ENCODE data around the gene CARD9. TPM values are rescaled to one million over a fixed set of nuclear protein-coding genes. Genes with fewer than 3 reads are reported as not detected.

The CARD9 gene
- total RNA-seq, 2 donors from 2014 or later = 0.35 to 1.5 TPM

- no peak overlapping the region for H3K27ac Mint-ChIP-seq
- Histone ChIP-seq H3K27me3 (ENCODE audit: control insufficient read depth, insufficient read depth, low read length, poor library complexity, severe bottlenecking) (no peaks in the 10 kb centered on the region), H3K9ac (ENCODE audit: extremely low read depth, low read length, poor library complexity, severe bottlenecking) (no peak overlapping the region), H3K27ac (ENCODE audit: low read depth, low read length) (no peak overlapping the region), H3K9me3 (ENCODE audit: control insufficient read depth, low read length) (no peaks in the 10 kb centered on the region), H3K4me1 (ENCODE audit: control insufficient read depth, insufficient read depth, low read length) (peaks cover 6% of the 10 kb centered on the region), H3K4me3 (ENCODE audit: low read length) (no peak overlapping the region), H3K36me3 (ENCODE audit: control insufficient read depth, insufficient read depth, low read length) (peaks cover 72% of the 10 kb centered on the region)
- WGBS, 2 experiments (ENCODE audit: insufficient coverage in 1 of 2, insufficient read length in 1 of 2) = 92 to 94% methylated on average over 4 of the region's 4 CpGs
- H3K4me1 Mint-ChIP-seq = peaks cover 7% of the 10 kb centered on the region
- DNase-seq = no peak
- no peak for TF ChIP-seq CTCF (conservative IDR thresholded peaks at IDR 0.05)
- peaks cover 43% of the 10 kb centered on the region for H3K36me3 Mint-ChIP-seq (ENCODE audit: low read depth)
- no peaks in the 10 kb centered on the region for H3K9me3 Mint-ChIP-seq
- H3K27me3 Mint-ChIP-seq (ENCODE audit: insufficient read depth) = no peaks in the 10 kb centered on the region
- H3K4me3 Mint-ChIP-seq = no peak overlapping the region
These were observed 22.7 kb upstream of the CARD9 start for GRCh38 chr9:136396219-136396515.

- H3K9me3 Mint-ChIP-seq = no peaks in the 10 kb centered on the region
- Histone ChIP-seq H3K4me1 (ENCODE audit: control insufficient read depth, insufficient read depth, low read length) (peaks cover 6% of the 10 kb centered on the region), H3K4me3 (ENCODE audit: low read length) (no peak overlapping the region), H3K27me3 (ENCODE audit: control insufficient read depth, insufficient read depth, low read length, poor library complexity, severe bottlenecking) (no peaks in the 10 kb centered on the region), H3K9me3 (ENCODE audit: control insufficient read depth, low read length) (no peaks in the 10 kb centered on the region), H3K9ac (ENCODE audit: extremely low read depth, low read length, poor library complexity, severe bottlenecking) (no peak overlapping the region), H3K27ac (ENCODE audit: low read depth, low read length) (no peak overlapping the region), H3K36me3 (ENCODE audit: control insufficient read depth, insufficient read depth, low read length) (peaks cover 75% of the 10 kb centered on the region)
- peaks cover 7% of the 10 kb centered on the region for H3K4me1 Mint-ChIP-seq
- peaks cover 44% of the 10 kb centered on the region for H3K36me3 Mint-ChIP-seq (ENCODE audit: low read depth)
- no peak overlapping the region for H3K27ac Mint-ChIP-seq
- H3K4me3 Mint-ChIP-seq = no peak overlapping the region
- H3K27me3 Mint-ChIP-seq (ENCODE audit: insufficient read depth) = no peaks in the 10 kb centered on the region
- no peak for DNase-seq
- 92 to 97% methylated on average over 13 to 26 of the region's 26 CpGs for whole genome bisulfite sequencing, 2 experiments (ENCODE audit: insufficient coverage in 1 of 2, insufficient read length in 1 of 2)
- no peak for TF ChIP-seq CTCF (conservative IDR thresholded peaks at IDR 0.05)
These were observed 22.1 kb upstream of the CARD9 start for GRCh38 chr9:136395345-136396218.

- Mint-ChIP-seq H3K9me3 (no peaks in the 10 kb centered on the region), H3K4me1 (peaks cover 7% of the 10 kb centered on the region), H3K36me3 (ENCODE audit: low read depth) (peaks cover 47% of the 10 kb centered on the region), H3K27me3 (ENCODE audit: insufficient read depth) (no peaks in the 10 kb centered on the region), H3K27ac (no peak overlapping the region), H3K4me3 (no peak overlapping the region)
- Histone ChIP-seq H3K9me3 (ENCODE audit: control insufficient read depth, low read length) (no peaks in the 10 kb centered on the region), H3K27ac (ENCODE audit: low read depth, low read length) (no peak overlapping the region), H3K27me3 (ENCODE audit: control insufficient read depth, insufficient read depth, low read length, poor library complexity, severe bottlenecking) (no peaks in the 10 kb centered on the region), H3K9ac (ENCODE audit: extremely low read depth, low read length, poor library complexity, severe bottlenecking) (no peak overlapping the region), H3K4me3 (ENCODE audit: low read length) (no peak overlapping the region), H3K4me1 (ENCODE audit: control insufficient read depth, insufficient read depth, low read length) (peaks cover 6% of the 10 kb centered on the region), H3K36me3 (ENCODE audit: control insufficient read depth, insufficient read depth, low read length) (peaks cover 80% of the 10 kb centered on the region)
- 95 to 96% methylated on average over 12 to 13 of the region's 13 CpGs for WGBS, 2 experiments (ENCODE audit: insufficient coverage in 1 of 2, insufficient read length in 1 of 2)
- TF ChIP-seq CTCF (conservative IDR thresholded peaks at IDR 0.05) = no peak
- DNase-seq = no peak
These were observed 21.5 kb upstream of the CARD9 start for GRCh38 chr9:136395020-136395340.
